Fibroblast of villous mesenchyme (primary cell): ENCODE results near the gene REXO1. TPM values are rescaled to one million over a fixed set of nuclear protein-coding genes. Genes with fewer than 3 reads are reported as not detected.

Experiments used
- DNase-seq: peaks from one replicate; pipeline ENCODE4 v3.0.0-alpha.2; 2010; ENCODE audit warnings: low read depth
- H3K4me3 ChIP-seq: 2 replicates; pipeline ENCODE4 v1.5.1; 2011; ENCODE audit warnings: low read depth, mild to moderate bottlenecking, low read length
- CTCF ChIP-seq: IDR thresholded peaks from 2 replicates; pipeline ENCODE4 v1.5.1; 2012; ENCODE audit warnings: low read depth, mild to moderate bottlenecking, low read length; ENCODE audit not compliant: insufficient read depth
- total RNA-seq: library from RNA; depleted of rRNA; stranded (reverse); fragments of >200 nt; gene quantifications from 2 replicates; pipeline ENCODE4 v1.2.3, GENCODE V29; 2012

The REXO1 gene
- total RNA-seq, 1 donor: 11.2 TPM

GRCh38 chr19:1866693-1867348, 18.5 kb upstream of the REXO1 start:
- H3K4me3 ChIP-seq: no peak overlapping the region
- DNase-seq: no peak

GRCh38 chr19:1865172-1866010, 17.1 kb upstream of the REXO1 start:
- DNase-seq: no peak
- peak overlapping the region; percentile 81 for H3K4me3 ChIP-seq
- no peak for TF ChIP-seq CTCF

More at GRCh38 chr19:1866693-1867348, 18.5 kb upstream of the REXO1 start:
- TF ChIP-seq CTCF: no peak

GRCh38 chr19:1864480-1865171, 16.3 kb upstream of the REXO1 start:
- peak; percentile 67 for TF ChIP-seq CTCF
- H3K4me3 ChIP-seq: peak overlapping the region; percentile 81
- DNase-seq: no peak

- TF ChIP-seq CTCF: no peak
- H3K4me3 ChIP-seq: peak overlapping the region; percentile 81
- DNase-seq: peak; percentile 96
Measured at GRCh38 chr19:1863638-1864479, 15.6 kb upstream of the REXO1 start.

GRCh38 chr19:1863328-1863637, 15.0 kb upstream of the REXO1 start, which contains the start of gene KLF16:
TSS of gene KLF16 (minus strand) at chr19:1863579. CDS start at chr19:1863497, 82 bp downstream.
- DNase-seq: no peak
- H3K4me3 ChIP-seq: peak within 1 kb of the TSS; percentile 81
- TF ChIP-seq CTCF: no peak
